ENCODE results near the gene ETNK2. TPM values are rescaled to one million over a fixed set of nuclear protein-coding genes. Genes with fewer than 3 reads are reported as not detected.

Gene ETNK2
- total and polyA plus RNA-seq, 2 of the 13 experiments (the other 11 are each of a cell fraction or from before 2014, with no cell fraction given), result 15.5 to 42.8 TPM

DNA sequence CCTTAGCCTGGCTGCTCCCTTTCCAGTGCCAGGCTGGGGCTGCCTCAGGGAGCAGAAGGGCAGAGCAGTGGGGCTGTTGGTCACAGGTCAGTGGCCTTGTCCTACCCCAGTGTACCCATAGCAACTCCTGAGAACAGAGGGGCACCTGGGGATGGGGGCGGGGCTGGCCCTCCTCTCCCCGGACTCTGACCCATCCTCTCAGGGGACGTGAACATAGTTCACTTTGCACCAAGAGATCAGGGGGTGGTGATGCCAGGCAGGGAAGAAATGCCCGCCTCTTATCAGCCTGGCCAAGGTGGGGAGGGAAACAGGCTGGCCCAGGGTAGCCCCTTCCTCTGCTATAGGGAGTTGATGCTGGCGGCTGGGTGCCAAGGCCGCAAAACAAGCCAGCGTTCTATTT is 4.9 kb downstream of the ETNK2 start (continued):
- TF ChIP-seq, protein P1, sequence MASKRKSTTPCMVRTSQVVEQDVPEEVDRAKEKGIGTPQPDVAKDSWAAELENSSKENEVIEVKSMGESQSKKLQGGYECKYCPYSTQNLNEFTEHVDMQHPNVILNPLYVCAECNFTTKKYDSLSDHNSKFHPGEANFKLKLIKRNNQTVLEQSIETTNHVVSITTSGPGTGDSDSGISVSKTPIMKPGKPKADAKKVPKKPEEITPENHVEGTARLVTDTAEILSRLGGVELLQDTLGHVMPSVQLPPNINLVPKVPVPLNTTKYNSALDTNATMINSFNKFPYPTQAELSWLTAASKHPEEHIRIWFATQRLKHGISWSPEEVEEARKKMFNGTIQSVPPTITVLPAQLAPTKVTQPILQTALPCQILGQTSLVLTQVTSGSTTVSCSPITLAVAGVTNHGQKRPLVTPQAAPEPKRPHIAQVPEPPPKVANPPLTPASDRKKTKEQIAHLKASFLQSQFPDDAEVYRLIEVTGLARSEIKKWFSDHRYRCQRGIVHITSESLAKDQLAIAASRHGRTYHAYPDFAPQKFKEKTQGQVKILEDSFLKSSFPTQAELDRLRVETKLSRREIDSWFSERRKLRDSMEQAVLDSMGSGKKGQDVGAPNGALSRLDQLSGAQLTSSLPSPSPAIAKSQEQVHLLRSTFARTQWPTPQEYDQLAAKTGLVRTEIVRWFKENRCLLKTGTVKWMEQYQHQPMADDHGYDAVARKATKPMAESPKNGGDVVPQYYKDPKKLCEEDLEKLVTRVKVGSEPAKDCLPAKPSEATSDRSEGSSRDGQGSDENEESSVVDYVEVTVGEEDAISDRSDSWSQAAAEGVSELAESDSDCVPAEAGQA (IDR thresholded peaks at IDR 0.05; ENCODE audit: low read depth), result no peak
- TF ChIP-seq, protein P1 (CRISPR knock-in tag; IDR thresholded peaks at IDR 0.05; ENCODE audit: borderline replicate concordance), result no peak
- TF ChIP-seq, protein P2, sequence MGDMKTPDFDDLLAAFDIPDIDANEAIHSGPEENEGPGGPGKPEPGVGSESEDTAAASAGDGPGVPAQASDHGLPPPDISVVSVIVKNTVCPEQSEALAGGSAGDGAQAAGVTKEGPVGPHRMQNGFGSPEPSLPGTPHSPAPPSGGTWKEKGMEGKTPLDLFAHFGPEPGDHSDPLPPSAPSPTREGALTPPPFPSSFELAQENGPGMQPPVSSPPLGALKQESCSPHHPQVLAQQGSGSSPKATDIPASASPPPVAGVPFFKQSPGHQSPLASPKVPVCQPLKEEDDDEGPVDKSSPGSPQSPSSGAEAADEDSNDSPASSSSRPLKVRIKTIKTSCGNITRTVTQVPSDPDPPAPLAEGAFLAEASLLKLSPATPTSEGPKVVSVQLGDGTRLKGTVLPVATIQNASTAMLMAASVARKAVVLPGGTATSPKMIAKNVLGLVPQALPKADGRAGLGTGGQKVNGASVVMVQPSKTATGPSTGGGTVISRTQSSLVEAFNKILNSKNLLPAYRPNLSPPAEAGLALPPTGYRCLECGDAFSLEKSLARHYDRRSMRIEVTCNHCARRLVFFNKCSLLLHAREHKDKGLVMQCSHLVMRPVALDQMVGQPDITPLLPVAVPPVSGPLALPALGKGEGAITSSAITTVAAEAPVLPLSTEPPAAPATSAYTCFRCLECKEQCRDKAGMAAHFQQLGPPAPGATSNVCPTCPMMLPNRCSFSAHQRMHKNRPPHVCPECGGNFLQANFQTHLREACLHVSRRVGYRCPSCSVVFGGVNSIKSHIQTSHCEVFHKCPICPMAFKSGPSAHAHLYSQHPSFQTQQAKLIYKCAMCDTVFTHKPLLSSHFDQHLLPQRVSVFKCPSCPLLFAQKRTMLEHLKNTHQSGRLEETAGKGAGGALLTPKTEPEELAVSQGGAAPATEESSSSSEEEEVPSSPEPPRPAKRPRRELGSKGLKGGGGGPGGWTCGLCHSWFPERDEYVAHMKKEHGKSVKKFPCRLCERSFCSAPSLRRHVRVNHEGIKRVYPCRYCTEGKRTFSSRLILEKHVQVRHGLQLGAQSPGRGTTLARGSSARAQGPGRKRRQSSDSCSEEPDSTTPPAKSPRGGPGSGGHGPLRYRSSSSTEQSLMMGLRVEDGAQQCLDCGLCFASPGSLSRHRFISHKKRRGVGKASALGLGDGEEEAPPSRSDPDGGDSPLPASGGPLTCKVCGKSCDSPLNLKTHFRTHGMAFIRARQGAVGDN (CRISPR knock-in tag; IDR thresholded peaks at IDR 0.05), result peak; percentile 53
- TF ChIP-seq, protein P3, sequence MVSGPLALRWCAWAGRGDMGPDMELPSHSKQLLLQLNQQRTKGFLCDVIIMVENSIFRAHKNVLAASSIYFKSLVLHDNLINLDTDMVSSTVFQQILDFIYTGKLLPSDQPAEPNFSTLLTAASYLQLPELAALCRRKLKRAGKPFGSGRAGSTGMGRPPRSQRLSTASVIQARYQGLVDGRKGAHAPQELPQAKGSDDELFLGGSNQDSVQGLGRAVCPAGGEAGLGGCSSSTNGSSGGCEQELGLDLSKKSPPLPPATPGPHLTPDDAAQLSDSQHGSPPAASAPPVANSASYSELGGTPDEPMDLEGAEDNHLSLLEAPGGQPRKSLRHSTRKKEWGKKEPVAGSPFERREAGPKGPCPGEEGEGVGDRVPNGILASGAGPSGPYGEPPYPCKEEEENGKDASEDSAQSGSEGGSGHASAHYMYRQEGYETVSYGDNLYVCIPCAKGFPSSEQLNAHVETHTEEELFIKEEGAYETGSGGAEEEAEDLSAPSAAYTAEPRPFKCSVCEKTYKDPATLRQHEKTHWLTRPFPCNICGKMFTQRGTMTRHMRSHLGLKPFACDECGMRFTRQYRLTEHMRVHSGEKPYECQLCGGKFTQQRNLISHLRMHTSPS (CRISPR knock-in tag; IDR thresholded peaks at IDR 0.05; ENCODE audit: low read depth), result peak; percentile 95
- TF ChIP-seq SRSF4 (IDR thresholded peaks at IDR 0.05; ENCODE audit: low read depth, low read length, poor library complexity, severe bottlenecking), result no peak
- TF ChIP-seq TBX3 (IDR thresholded peaks at IDR 0.05; ENCODE audit: borderline replicate concordance), result no peak
- 0 out of 2 replicates have a peak, but pooled peaks have one; percentile 74 for TF ChIP-seq NCOR1 (IDR thresholded peaks at IDR 0.05; ENCODE audit: borderline replicate concordance, low read length)
- TF ChIP-seq, protein P4, sequence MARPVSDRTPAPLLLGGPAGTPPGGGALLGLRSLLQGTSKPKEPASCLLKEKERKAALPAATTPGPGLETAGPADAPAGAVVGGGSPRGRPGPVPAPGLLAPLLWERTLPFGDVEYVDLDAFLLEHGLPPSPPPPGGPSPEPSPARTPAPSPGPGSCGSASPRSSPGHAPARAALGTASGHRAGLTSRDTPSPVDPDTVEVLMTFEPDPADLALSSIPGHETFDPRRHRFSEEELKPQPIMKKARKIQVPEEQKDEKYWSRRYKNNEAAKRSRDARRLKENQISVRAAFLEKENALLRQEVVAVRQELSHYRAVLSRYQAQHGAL (CRISPR knock-in tag; IDR thresholded peaks at IDR 0.05; ENCODE audit: not compliant biosample characterization), result no peak
- TF ChIP-seq, protein P5, sequence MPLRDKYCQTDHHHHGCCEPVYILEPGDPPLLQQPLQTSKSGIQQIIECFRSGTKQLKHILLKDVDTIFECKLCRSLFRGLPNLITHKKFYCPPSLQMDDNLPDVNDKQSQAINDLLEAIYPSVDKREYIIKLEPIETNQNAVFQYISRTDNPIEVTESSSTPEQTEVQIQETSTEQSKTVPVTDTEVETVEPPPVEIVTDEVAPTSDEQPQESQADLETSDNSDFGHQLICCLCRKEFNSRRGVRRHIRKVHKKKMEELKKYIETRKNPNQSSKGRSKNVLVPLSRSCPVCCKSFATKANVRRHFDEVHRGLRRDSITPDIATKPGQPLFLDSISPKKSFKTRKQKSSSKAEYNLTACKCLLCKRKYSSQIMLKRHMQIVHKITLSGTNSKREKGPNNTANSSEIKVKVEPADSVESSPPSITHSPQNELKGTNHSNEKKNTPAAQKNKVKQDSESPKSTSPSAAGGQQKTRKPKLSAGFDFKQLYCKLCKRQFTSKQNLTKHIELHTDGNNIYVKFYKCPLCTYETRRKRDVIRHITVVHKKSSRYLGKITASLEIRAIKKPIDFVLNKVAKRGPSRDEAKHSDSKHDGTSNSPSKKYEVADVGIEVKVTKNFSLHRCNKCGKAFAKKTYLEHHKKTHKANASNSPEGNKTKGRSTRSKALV (CRISPR knock-in tag; IDR thresholded peaks at IDR 0.05), result no peak
- TF ChIP-seq, protein P6, sequence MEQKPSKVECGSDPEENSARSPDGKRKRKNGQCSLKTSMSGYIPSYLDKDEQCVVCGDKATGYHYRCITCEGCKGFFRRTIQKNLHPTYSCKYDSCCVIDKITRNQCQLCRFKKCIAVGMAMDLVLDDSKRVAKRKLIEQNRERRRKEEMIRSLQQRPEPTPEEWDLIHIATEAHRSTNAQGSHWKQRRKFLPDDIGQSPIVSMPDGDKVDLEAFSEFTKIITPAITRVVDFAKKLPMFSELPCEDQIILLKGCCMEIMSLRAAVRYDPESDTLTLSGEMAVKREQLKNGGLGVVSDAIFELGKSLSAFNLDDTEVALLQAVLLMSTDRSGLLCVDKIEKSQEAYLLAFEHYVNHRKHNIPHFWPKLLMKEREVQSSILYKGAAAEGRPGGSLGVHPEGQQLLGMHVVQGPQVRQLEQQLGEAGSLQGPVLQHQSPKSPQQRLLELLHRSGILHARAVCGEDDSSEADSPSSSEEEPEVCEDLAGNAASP (CRISPR knock-in tag; IDR thresholded peaks at IDR 0.05; ENCODE audit: borderline replicate concordance), result peak; percentile 52; the same call in 1 of the 2 replicates
- TF ChIP-seq ZNF143 (CRISPR knock-in tag; IDR thresholded peaks at IDR 0.05), result no peak
